ENCODE results near the gene SNAPC4. TPM values are rescaled to one million over a fixed set of nuclear protein-coding genes. Genes with fewer than 3 reads are reported as not detected.

Gene SNAPC4
- polyA plus RNA-seq, 3 donors from 2014 or later, result 0.40 to 2.0 (median 1.0) TPM

DNA sequence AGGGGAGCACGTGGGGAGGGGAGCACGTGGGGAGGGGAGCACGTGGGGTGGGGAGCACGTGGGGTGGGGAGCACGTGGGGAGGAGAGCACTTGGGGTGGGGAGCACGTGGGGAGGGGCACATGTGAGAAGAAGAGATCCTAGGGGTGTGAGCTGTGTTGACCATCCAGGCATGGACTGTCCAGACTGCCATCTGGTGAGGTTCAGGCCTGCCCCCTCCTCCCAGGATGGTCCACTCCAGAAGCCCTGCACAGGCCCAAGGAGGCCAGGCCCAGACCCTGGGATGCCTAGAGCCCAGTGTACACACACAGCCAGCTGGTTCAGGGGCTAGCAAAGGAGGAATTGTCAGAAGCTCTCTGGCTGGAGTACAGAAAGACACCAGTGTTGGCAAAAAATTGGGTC, 2.3 kb downstream of the SNAPC4 start:
- peaks cover 2 to 7% (median 2%) of the 10 kb centered on the region in 3 donors for H3K27me3 Mint-ChIP-seq (ENCODE audit: low read depth in 3 of 3)
- DNase-seq, result no peak
- H3K27ac Mint-ChIP-seq, result no peak overlapping the region
- peaks cover 12 to 17% of the 10 kb centered on the region in 2 donors for H3K4me1 Mint-ChIP-seq
- no peaks in the 10 kb centered on the region for H3K9me3 Mint-ChIP-seq
- H3K4me3 Mint-ChIP-seq, result no peak overlapping the region
- H3K36me3 Mint-ChIP-seq, result peaks cover 0 to 5% (median 0%) of the 10 kb centered on the region in 3 donors

DNA sequence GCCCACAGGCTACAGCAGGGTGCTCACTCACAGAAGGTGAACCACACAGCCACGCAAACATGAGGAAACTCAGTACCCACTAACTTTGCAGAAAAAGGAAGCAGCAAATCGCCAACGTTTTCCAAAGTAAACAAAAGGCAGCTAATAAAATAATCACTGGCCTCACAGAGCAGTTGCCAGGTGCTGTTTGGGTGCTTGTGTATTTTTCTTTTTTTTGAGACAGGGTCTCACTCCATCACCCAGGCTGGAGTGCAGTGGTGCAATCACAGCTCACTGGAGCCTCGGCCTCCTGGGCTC, 3.8 kb downstream of the SNAPC4 start:
- Mint-ChIP-seq H3K27ac (no peak overlapping the region), H3K4me3 (no peak overlapping the region), H3K9me3 (no peaks in the 10 kb centered on the region), H3K27me3 (ENCODE audit: low read depth in 3 of 3) (peaks cover 1 to 7% (median 4%) of the 10 kb centered on the region in 3 donors), H3K36me3 (peaks cover 4 to 10% (median 5%) of the 10 kb centered on the region in 3 donors), H3K4me1 (peaks cover 12 to 14% of the 10 kb centered on the region in 2 donors)
- DNase-seq, result no peak

DNA sequence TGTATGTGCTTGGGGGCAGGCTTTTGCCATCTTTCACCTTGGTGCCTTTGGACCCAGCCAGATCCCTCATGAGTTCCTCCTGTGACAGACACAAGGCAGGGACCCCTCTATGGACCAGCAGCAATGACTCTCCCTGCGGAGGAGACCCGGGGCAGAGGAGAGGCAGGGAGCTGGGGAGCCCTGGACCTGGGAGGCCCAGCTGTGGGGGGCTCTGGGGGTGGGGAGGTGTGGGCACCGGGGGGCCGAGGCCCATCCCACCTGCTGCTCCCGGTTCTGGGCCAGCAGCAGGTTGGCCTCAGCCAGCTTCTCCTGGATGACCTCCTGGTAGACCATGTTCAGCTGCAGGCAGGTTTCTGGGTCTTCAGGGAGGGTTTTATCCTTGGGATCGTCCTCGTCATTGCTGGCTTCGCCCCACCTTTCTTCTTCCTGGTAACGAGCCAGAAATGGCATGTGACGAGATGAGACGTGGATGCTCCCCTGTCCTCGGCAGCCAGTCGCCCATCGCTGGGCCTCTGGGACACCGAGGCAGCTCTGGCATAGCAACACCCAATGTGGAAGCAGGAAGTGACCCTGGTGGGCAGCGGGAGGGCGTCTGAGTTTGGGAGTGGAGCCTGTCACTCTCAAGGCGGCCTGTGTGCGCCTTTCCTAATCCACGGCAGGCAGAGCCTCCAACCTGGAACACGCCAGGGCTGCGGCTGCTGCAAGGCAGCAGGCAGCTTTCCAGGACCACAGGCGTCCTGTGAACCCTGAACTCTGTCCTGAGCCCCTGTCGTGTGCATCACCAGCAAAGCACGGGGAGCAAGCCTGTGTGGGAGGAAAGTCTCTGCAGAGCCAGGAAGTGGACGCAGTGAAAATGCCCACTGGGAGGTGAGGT, 4.4 kb downstream of the SNAPC4 start:
- H3K9me3 Mint-ChIP-seq, result no peaks in the 10 kb centered on the region
- no peak overlapping the region for H3K4me3 Mint-ChIP-seq
- H3K4me1 Mint-ChIP-seq, result peaks cover 12 to 14% of the 10 kb centered on the region in 2 donors
- DNase-seq, result no peak
- peaks cover 1 to 7% (median 3%) of the 10 kb centered on the region in 3 donors for H3K27me3 Mint-ChIP-seq (ENCODE audit: low read depth in 3 of 3)
- peaks cover 5 to 13% (median 6%) of the 10 kb centered on the region in 3 donors for H3K36me3 Mint-ChIP-seq
- no peak overlapping the region for H3K27ac Mint-ChIP-seq

DNA sequence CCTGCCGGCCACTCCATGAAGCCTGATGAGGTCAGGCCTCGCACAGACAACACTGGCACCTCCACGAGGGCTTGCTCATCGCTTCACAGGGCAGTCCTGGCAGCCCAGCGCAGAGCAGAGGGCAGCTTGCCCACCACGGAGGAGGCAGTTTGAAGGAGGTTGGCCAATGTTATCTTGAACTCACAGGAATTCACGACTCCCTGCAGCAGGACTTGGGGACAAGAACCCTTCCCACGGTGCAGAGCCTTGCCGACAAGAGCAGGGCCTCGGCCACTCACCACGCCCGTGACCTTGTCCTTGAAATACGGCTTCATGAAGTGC, 5.0 kb downstream of the SNAPC4 start:
- Mint-ChIP-seq H3K27ac (no peak overlapping the region), H3K36me3 (peaks cover 6 to 14% (median 7%) of the 10 kb centered on the region in 3 donors), H3K4me3 (no peak overlapping the region), H3K9me3 (no peaks in the 10 kb centered on the region), H3K27me3 (ENCODE audit: low read depth in 3 of 3) (peaks cover 1 to 7% (median 1%) of the 10 kb centered on the region in 3 donors), H3K4me1 (peaks cover 12 to 13% of the 10 kb centered on the region in 2 donors)
- DNase-seq, result no peak

DNA sequence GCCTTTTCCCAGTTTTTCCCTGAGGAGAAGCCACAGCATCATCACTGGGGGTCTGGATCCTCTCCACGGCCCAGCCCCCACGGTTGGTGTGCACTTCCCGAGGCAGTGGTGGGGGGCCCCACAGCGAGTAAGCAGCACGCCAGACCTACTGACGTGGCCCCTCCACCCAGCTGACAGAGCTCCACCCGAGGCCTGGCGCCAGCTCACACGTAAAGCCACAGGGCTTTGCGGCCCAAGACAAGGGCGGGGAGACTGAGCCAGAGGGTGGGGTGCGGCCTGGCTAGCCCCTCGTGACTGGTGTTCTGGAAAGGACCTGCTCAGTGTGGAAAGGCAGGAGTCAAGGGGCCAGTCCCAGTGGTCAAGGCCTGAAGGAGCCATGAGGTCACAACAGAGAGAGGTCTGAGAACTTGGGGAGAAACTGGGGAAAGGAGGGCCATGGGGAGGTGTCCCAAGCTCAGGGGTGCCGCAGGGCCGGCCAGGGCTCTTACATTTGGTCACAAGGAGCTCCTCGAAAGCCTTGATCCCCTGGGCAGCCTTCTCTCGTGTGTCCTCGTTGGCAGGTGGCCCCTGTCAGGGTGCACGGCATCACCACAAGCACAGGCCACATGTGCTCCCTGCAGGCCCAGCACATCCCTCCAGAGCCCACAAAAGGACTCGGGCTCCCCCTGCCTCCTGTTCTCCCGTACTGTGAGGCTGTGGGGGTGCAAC, 5.5 kb downstream of the SNAPC4 start:
- H3K27me3 Mint-ChIP-seq (ENCODE audit: low read depth in 3 of 3), result peaks cover 3 to 7% (median 3%) of the 10 kb centered on the region in 3 donors
- no peak overlapping the region for H3K27ac Mint-ChIP-seq
- H3K4me1 Mint-ChIP-seq, result peaks cover 12 to 13% of the 10 kb centered on the region in 2 donors
- DNase-seq, result no peak
- no peak overlapping the region for H3K4me3 Mint-ChIP-seq
- H3K9me3 Mint-ChIP-seq, result no peaks in the 10 kb centered on the region
- H3K36me3 Mint-ChIP-seq, result peaks cover 9 to 18% (median 11%) of the 10 kb centered on the region in 3 donors

DNA sequence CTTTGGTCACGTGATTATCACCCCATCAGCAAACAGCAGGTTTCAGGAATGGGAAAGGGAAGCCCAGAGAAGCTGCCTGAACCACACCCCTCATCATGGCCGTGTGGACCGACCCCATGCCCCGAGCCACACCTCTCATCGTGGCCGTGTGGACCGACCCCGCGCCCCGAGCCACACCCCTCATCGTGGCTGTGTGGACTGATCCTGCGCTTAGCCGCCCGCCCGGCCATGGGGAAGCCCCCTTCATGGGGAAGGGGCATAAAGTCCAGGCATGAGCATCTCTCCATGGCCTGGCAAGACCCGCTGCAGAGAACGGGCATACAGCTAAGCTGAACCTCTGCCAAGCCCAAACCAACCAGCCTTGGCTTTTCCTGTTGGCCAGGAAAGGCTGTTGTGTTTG, 6.4 kb downstream of the SNAPC4 start:
- Mint-ChIP-seq H3K4me3 (no peak overlapping the region), H3K4me1 (peaks cover 3 to 4% of the 10 kb centered on the region in 2 donors), H3K9me3 (no peaks in the 10 kb centered on the region), H3K27ac (no peak overlapping the region), H3K36me3 (peaks cover 11 to 27% (median 13%) of the 10 kb centered on the region in 3 donors), H3K27me3 (ENCODE audit: low read depth in 3 of 3) (peaks cover 2 to 3% (median 3%) of the 10 kb centered on the region in 3 donors)
- DNase-seq, result no peak

DNA sequence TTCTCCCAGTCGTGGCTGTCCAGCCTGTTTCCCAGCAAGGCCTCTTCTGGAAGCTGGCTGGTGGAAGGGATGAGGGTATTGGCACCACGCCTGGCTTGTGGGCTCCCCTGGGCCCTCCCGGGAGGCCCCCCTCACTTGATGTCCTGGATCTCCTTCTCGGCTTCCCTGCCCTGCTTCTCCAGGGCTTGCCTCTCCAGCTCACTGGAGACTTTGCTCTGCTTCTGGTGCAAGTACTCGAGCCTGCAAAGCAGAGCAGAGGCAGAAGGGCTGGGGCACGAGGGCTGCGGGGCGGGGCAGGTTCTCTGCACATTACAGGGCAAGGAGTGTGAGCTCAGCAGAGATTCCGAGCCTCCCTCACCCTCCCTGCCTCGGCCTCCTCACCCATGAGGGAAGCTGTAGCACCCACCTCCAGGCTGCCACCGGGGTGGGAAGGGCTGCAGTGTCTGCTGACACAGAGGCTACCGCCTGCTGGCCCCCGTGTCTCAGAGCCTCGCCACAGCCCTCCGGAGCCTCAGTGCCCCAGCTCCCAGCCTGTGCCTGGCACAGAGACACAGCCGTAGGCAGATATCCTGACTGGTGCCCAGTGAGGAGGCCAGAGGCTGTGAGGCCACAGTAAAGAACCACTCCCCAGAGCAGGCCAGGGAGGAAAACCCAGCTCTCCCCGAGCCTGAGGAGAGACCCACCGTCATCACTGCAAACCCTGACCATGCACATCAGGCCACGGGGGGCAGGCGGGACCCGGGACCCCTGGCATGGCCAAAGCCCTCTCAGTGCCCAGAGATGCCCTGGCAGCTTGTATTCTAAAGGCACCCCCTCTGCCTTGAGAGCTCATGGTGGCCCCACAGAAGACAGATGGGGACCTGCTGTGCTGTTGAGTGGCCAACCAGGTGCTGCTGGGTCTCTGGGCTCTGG, 7.2 kb downstream of the SNAPC4 start:
- no peak for DNase-seq
- Mint-ChIP-seq H3K27ac (no peak overlapping the region), H3K9me3 (no peaks in the 10 kb centered on the region), H3K27me3 (ENCODE audit: low read depth in 3 of 3) (peaks cover 0 to 3% (median 3%) of the 10 kb centered on the region in 3 donors), H3K36me3 (peaks cover 11 to 32% (median 13%) of the 10 kb centered on the region in 3 donors), H3K4me1 (no peaks in the 10 kb centered on the region), H3K4me3 (no peak overlapping the region)

DNA sequence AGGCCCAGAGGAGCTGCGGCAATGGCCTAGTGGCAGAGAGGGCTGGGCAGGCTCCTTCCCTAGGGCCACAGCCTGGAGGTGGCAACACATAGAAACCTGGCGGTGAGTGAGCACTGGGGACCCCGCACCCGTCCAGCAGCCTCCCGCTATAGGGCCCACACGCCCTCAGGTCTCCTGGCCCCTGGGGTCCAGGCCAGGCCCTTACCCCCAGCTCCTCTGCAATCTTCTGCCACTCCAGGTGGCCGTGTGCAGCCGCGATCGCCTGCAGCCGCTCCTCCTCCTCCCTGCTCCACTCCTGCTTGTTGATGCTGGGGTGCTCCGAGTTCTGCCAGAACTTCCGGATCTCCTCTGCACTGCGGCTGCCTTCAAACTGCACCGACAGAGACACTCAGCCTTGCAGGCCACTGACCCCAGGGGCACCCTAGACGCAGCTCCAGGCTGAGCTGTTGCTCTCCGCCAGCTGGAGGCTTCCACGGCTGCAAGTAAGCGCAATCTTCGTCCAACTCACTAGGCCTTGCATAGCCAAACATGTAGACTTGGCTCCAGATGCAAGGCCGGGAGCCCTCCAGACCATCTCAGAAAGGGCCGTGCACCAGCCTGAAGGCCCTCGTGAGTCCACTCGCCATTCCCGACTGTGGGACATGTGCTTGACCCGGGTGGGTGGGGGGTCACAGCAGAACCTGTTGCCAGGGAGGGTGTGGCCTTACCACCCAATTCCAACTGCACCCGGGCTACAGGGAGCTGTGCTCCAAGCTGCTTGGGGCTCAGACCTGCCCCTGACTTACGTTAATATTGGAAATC, 8.0 kb downstream of the SNAPC4 start:
- no peaks in the 10 kb centered on the region for H3K9me3 Mint-ChIP-seq
- H3K4me1 Mint-ChIP-seq, result no peaks in the 10 kb centered on the region
- DNase-seq, result no peak
- H3K27me3 Mint-ChIP-seq (ENCODE audit: low read depth in 3 of 3), result peaks cover 0 to 5% (median 3%) of the 10 kb centered on the region in 3 donors
- peaks cover 11 to 37% (median 13%) of the 10 kb centered on the region in 3 donors for H3K36me3 Mint-ChIP-seq
- peak overlapping the region in 1 of 6 donors; percentile 16 for H3K27ac Mint-ChIP-seq
- no peak overlapping the region for H3K4me3 Mint-ChIP-seq

DNA sequence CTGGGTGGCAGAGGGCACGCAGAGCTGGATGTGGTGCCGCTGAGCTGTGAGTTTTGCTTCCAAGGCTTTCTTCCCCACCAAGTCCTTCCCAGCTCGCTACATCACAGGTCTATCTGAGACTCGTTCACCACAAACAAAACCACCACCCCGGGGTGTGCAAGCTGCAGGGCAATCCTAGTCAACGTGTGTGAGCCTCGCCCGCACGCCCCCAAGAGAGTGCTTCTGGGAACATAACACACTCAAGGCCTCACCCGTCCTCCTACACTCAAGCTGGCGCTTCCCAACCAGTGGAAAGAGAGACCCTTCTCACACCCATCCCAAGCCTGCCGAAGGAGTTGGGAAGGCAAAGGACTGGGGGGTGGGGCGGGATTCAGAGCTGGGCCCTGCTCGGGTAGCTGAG, 10.6 kb downstream of the SNAPC4 start:
- H3K4me3 Mint-ChIP-seq, result no peak overlapping the region
- no peaks in the 10 kb centered on the region for H3K9me3 Mint-ChIP-seq
- DNase-seq, result no peak
- H3K4me1 Mint-ChIP-seq, result peaks cover 13 to 18% of the 10 kb centered on the region in 2 donors
- peaks cover 0 to 5% (median 3%) of the 10 kb centered on the region in 3 donors for H3K27me3 Mint-ChIP-seq (ENCODE audit: low read depth in 3 of 3)
- H3K27ac Mint-ChIP-seq, result no peak overlapping the region
- peaks cover 18 to 50% (median 27%) of the 10 kb centered on the region in 3 donors for H3K36me3 Mint-ChIP-seq

DNA sequence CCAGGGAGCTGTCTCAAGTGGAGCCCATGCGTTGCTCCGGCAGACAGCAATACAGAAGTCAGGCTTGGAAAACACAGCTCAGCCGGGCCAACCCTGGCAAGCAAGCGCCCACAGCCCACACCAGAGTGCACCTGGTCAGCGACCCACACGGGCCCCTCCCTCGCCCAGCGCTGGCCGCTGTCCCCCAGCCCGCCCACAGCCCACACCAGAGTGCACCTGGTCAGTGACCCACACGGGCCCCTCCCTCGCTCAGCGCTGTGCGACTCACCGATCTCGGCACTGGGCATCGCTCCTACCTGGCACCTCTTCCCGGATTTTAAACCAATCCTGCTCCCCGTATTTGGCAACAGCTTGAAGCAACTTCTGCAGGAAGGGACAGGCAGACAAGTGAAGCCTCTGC, 12.8 kb downstream of the SNAPC4 start:
- no peaks in the 10 kb centered on the region for H3K9me3 Mint-ChIP-seq

DNA sequence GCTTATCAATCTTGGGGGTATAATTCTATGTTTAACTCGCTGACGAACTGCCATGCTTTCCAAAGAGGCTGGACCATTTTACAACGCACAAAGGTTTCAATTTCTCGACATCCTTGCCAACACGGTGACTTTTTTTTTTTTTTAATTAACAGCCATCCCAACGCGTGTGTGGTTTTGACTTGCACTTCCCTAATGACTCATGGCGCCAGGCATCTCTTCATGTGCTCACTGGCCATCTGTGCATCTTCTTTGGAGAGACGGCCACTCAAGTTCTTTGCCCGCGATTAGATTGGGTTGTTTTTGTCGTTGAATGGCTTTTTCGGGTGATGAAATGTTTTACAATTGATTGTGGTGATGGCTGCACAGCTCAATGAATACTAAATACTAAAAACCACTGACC, 14.0 kb downstream of the SNAPC4 start:
- H3K27me3 Mint-ChIP-seq (ENCODE audit: low read depth in 3 of 3), result peaks cover 0 to 3% (median 3%) of the 10 kb centered on the region in 3 donors
- H3K4me1 Mint-ChIP-seq, result peaks cover 13 to 18% of the 10 kb centered on the region in 2 donors
- H3K4me3 Mint-ChIP-seq, result peak overlapping the region in 1 of 5 donors; percentile 72
- no peaks in the 10 kb centered on the region for H3K9me3 Mint-ChIP-seq
- H3K27ac Mint-ChIP-seq, result peak overlapping the region in 2 of 6 donors; percentile 34 to 67
- H3K36me3 Mint-ChIP-seq, result peaks cover 11 to 48% (median 22%) of the 10 kb centered on the region in 3 donors
- DNase-seq, result no peak

More for the DNA sequence above, 12.8 kb downstream of the SNAPC4 start:
- no peak for DNase-seq
- Mint-ChIP-seq H3K36me3 (peaks cover 18 to 54% (median 27%) of the 10 kb centered on the region in 3 donors), H3K4me3 (no peak overlapping the region), H3K27me3 (ENCODE audit: low read depth in 3 of 3) (peaks cover 0 to 5% (median 3%) of the 10 kb centered on the region in 3 donors), H3K27ac (no peak overlapping the region), H3K4me1 (peaks cover 13 to 18% of the 10 kb centered on the region in 2 donors)

DNA sequence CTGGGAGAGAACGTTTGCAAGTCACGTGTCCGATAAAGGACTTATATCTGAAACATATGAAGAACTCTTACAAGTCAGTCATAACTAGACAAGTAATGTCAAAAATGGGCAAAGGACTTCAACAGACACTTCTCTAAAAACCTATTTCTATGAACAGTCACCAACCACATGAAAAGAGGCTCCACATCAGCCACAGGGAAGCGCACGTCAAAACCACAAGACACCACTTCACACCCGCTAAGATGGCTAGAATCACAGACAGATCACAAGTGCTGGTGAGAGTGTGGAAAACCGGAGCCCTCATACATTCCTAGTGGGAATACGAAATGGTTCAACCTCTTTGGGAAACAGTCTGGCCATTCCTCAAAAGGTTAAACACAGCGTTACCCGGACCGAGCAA, 15.0 kb downstream of the SNAPC4 start:
- Mint-ChIP-seq H3K9me3 (no peaks in the 10 kb centered on the region), H3K4me3 (no peak overlapping the region)

More for the DNA sequence above, 15.0 kb downstream of the SNAPC4 start:
- Mint-ChIP-seq H3K27ac (peak overlapping the region in 2 of 6 donors; percentile 36 to 51), H3K36me3 (peaks cover 11 to 46% (median 22%) of the 10 kb centered on the region in 3 donors), H3K4me1 (peaks cover 13 to 18% of the 10 kb centered on the region in 2 donors), H3K27me3 (ENCODE audit: low read depth in 3 of 3) (peaks cover 0 to 3% (median 3%) of the 10 kb centered on the region in 3 donors)
- DNase-seq, result peak; percentile 35 to 54 (median 44)

Data from immature natural killer cell (primary cell).